ENCODE measurements around the gene KRT82. TPM values are rescaled to one million over a fixed set of nuclear protein-coding genes. Genes with fewer than 3 reads are reported as not detected.

KRT82 gene
- total RNA-seq, 4 donors from 2014 or later = not detected

DNA sequence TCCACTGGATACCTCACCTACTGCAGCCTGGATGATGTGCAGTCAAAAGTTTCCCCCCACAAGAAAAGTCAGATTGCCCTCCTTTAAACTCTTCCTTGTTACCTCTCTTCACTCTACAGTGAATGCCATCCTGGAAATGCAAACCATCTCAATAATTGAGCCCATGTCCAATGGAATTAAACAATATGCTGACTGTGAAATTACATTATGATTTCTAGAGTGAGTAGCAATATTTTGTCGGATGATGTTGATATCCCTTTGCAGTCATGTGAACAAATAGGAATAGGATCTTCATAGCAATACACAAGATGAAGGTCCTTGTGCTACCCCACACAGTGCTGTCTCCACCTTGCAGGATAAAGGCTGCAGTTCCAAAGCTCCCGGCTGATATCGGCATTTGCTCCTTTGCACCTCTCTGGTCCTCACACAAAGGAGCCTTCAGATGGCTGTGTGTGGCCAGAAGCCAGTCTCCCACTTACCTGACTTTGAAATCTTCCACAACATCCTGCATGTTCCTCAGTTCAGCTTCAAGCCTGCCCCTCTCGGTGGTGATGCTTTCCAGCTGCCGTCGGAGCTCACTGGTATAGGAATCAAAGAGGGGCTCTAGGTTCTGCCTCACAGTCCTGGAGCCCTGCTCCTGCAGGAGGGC is 26.5 kb upstream of the KRT82 start:
- Histone ChIP-seq H3K4me1 (peaks cover 16 to 27% (median 25%) of the 10 kb centered on the region in 3 donors), H3K36me3 (no peaks in the 10 kb centered on the region), H3K4me3 (no peak overlapping the region), H3K9me3 (no peaks in the 10 kb centered on the region), H3K27me3 (peaks cover 0 to 42% (median 0%) of the 10 kb centered on the region in 4 donors), H3K27ac (no peak overlapping the region)
- 87 to 88% methylated on average over 4 of the region's 6 CpGs for WGBS, 2 donors
- intact Hi-C loops (cut with DNase I) = no loop called here
- TF ChIP-seq, protein P1, sequence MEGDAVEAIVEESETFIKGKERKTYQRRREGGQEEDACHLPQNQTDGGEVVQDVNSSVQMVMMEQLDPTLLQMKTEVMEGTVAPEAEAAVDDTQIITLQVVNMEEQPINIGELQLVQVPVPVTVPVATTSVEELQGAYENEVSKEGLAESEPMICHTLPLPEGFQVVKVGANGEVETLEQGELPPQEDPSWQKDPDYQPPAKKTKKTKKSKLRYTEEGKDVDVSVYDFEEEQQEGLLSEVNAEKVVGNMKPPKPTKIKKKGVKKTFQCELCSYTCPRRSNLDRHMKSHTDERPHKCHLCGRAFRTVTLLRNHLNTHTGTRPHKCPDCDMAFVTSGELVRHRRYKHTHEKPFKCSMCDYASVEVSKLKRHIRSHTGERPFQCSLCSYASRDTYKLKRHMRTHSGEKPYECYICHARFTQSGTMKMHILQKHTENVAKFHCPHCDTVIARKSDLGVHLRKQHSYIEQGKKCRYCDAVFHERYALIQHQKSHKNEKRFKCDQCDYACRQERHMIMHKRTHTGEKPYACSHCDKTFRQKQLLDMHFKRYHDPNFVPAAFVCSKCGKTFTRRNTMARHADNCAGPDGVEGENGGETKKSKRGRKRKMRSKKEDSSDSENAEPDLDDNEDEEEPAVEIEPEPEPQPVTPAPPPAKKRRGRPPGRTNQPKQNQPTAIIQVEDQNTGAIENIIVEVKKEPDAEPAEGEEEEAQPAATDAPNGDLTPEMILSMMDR (IDR thresholded peaks at IDR 0.05) = no peak
- TF ChIP-seq POLR2A (IDR thresholded peaks at IDR 0.05) = no peak
- no peak for DNase-seq

DNA sequence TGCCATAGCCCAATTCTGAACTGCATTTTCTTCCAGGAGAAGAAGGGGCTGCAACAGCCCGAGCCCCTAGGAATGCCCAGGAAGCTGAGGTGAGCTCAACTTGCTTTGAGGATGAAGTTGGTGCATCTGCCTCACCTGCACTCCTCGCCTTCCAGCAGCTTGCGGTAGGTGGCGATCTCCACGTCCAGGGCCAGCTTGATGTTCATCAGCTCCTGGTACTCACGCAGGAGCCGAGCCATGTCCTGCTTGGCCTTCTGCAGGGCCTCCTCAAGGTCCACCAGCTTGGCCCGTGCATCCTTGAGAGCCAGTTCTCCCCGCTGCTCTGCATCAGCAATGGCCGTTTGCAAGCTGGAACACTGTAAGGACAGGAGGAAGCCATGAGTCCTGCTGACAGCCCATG is 22.0 kb upstream of the KRT82 start:
- Histone ChIP-seq H3K27ac (no peak overlapping the region), H3K9me3 (no peaks in the 10 kb centered on the region), H3K4me3 (no peak overlapping the region), H3K36me3 (no peaks in the 10 kb centered on the region), H3K4me1 (peaks cover 0 to 8% (median 5%) of the 10 kb centered on the region in 3 donors), H3K27me3 (peaks cover 0 to 39% (median 0%) of the 10 kb centered on the region in 4 donors)
- intact Hi-C loops (cut with DNase I) = no loop called here
- TF ChIP-seq, protein P1 (IDR thresholded peaks at IDR 0.05) = no peak
- TF ChIP-seq POLR2A (IDR thresholded peaks at IDR 0.05) = no peak
- no peak for DNase-seq
- 89 to 91% methylated on average over 6 to 8 of the region's 10 CpGs for WGBS, 2 donors

DNA sequence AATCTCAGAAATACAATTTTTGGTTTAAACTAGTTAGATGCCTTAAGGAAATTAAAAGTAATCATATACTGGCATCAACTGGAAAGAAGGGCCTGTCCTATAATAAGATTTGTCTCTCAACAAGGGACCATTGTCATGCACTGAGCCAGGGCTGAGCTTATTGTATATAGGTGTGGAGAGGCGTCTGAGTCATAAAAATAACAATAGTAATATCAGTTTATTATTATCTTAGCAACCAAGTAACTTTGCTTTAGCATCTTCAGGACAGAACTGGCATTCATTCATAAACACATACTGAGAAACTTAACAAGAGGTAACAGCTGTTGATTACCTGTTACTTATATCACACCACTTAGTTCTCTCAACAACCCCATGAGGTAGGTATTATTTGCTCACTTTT is 20.9 kb upstream of the KRT82 start:
- H3K36me3 ChIP-seq = no peaks in the 10 kb centered on the region
- no peak overlapping the region for H3K27ac ChIP-seq
- no peak for TF ChIP-seq POLR2A (IDR thresholded peaks at IDR 0.05)
- TF ChIP-seq, protein P1 (IDR thresholded peaks at IDR 0.05) = no peak
- no peaks in the 10 kb centered on the region for H3K9me3 ChIP-seq
- H3K27me3 ChIP-seq = peaks cover 0 to 37% (median 0%) of the 10 kb centered on the region in 4 donors
- 50 to 55% methylated on average over 1 of the region's 1 CpG for WGBS, 2 donors
- intact Hi-C loops (cut with DNase I) = no loop called here
- DNase-seq = no peak
- H3K4me1 ChIP-seq = peaks cover 0 to 10% (median 5%) of the 10 kb centered on the region in 3 donors
- no peak overlapping the region for H3K4me3 ChIP-seq

DNA sequence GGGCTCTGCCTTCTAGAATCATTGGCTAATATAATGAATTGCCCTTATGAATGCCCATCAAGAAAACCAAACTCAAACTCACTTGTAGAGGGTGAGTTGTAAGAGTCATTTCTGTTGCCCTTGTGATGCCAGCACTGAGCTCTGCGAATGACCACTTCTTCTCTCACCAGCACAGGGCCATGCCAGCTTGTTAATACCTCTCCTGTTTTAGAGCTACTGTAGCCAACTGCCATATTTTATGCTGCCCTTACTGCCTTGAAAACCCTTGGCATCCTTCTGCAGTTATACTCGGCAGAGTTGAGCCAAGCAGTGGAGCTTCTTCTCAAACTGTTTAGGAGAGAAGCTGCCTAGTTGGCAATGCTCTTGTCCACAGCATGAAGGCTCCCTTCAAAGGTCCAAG is 19.9 kb upstream of the KRT82 start:
- no peak for TF ChIP-seq POLR2A (IDR thresholded peaks at IDR 0.05)
- TF ChIP-seq, protein P1 (IDR thresholded peaks at IDR 0.05) = no peak
- 66 to 89% methylated on average over 2 of the region's 2 CpGs for WGBS, 2 donors
- H3K27me3 ChIP-seq = peaks cover 0 to 30% (median 0%) of the 10 kb centered on the region in 4 donors
- H3K36me3 ChIP-seq = no peaks in the 10 kb centered on the region
- no peak overlapping the region for H3K4me3 ChIP-seq
- intact Hi-C loops (cut with DNase I) = no loop called here
- no peaks in the 10 kb centered on the region for H3K9me3 ChIP-seq
- H3K27ac ChIP-seq = no peak overlapping the region
- DNase-seq = no peak
- H3K4me1 ChIP-seq = peaks cover 0 to 10% (median 5%) of the 10 kb centered on the region in 3 donors

DNA sequence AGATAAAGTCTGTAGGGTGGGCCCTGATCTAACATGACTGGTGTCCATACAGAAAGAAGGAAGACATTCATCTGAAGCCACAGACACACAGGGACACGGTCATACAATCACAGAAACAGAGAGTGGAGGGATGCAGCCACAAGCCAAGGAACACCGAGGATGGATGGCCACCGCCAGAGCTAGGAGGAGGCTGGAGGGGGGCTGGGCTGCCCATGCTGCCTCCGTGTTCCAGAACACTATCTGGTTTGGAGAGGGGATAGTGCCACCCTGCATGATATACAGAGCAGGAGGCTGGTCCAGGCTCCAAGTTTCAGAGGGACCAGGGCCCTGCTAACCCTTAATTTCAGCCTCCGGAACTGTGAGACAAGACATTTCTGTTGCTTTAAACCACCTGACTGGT is 19.3 kb upstream of the KRT82 start:
- no peak overlapping the region for H3K4me3 ChIP-seq
- TF ChIP-seq POLR2A (IDR thresholded peaks at IDR 0.05) = no peak
- TF ChIP-seq, protein P1 (IDR thresholded peaks at IDR 0.05) = no peak
- H3K9me3 ChIP-seq = no peaks in the 10 kb centered on the region
- DNase-seq = no peak
- intact Hi-C loops (cut with DNase I) = no loop called here
- 77 to 85% methylated on average over 4 of the region's 5 CpGs for WGBS, 2 donors
- H3K4me1 ChIP-seq = peaks cover 0 to 10% (median 5%) of the 10 kb centered on the region in 3 donors
- H3K36me3 ChIP-seq = no peaks in the 10 kb centered on the region
- H3K27me3 ChIP-seq = peaks cover 0 to 24% (median 0%) of the 10 kb centered on the region in 4 donors
- H3K27ac ChIP-seq = no peak overlapping the region
